IMR-90 (cell line): ENCODE measurements around the gene SIGLEC12. TPM values are rescaled to one million over a fixed set of nuclear protein-coding genes. Genes with fewer than 3 reads are reported as not detected.

ENCODE experiments used
- ATAC-seq: fragments of 200-7000 bp; cut with Tn5 transposase; 2 replicates; pipeline ENCODE4 v1.9.1; 2020; ENCODE audit warnings: low read depth, mild to moderate bottlenecking, moderate library complexity
- BruUV-seq: library from RNA; stranded (reverse); fragments of 400-500 nt; replicated peaks from 2 replicates; lab custom pipeline; 2021; lab: Mats Ljungman, UMichigan
- CTCF ChIA-PET: fragments of 300-600 bp; formaldehyde crosslinking; extraction: SDS; loops from one replicate; lab custom pipeline; 2021; ENCODE audit warnings: antibody characterized with exemption; lab: Yijun Ruan, JAX
- POLR2A ChIA-PET: fragments of 300-600 bp; sonication (Branson Sonifier 250); formaldehyde crosslinking; loops from one replicate; lab custom pipeline; 2022; ENCODE audit warnings: antibody characterized with exemption; ENCODE audit not compliant: unreplicated experiment; lab: Charles Lee
- DNase-seq: peaks from one replicate; pipeline ENCODE4 v3.0.0; 2013
- H2AFZ ChIP-seq: replicated peaks from 2 replicates; pipeline ENCODE3; 2013; ENCODE audit warnings: low read length, mild to moderate bottlenecking; ENCODE audit not compliant: poor library complexity
- H2AK5ac ChIP-seq: 2 replicates; pipeline ENCODE4 v1.6.1; 2013; ENCODE audit warnings: low read depth, low read length, inconsistent platforms
- H2AK9ac ChIP-seq: replicated peaks from 2 replicates; pipeline ENCODE3; 2013; ENCODE audit warnings: mild to moderate bottlenecking, low read depth, low read length, moderate library complexity; ENCODE audit not compliant: poor library complexity
- H2BK120ac ChIP-seq: 2 replicates; pipeline ENCODE4 v1.6.1; 2013; ENCODE audit warnings: low read depth, low read length, inconsistent platforms
- H2BK15ac ChIP-seq: 3 replicates; pipeline ENCODE4 v1.6.1; 2013; ENCODE audit warnings: low read depth, low read length, inconsistent platforms
- H2BK20ac ChIP-seq: 2 replicates; pipeline ENCODE4 v1.6.1; 2013; ENCODE audit warnings: low read depth, mild to moderate bottlenecking, inconsistent platforms, low read length, moderate library complexity
- H2BK5ac ChIP-seq: 2 replicates; pipeline ENCODE4 v1.6.1; 2013; ENCODE audit warnings: mild to moderate bottlenecking, low read depth, low read length, inconsistent platforms; ENCODE audit not compliant: poor library complexity, severe bottlenecking
- H3K14ac ChIP-seq: replicated peaks from 2 replicates; pipeline ENCODE4 v1.6.1; 2013; ENCODE audit warnings: low read depth, low read length, inconsistent platforms
- H3K18ac ChIP-seq: 2 replicates; pipeline ENCODE4 v1.6.1; 2013; ENCODE audit warnings: low read depth, low read length, control low read depth
- H3K23ac ChIP-seq: 2 replicates; pipeline ENCODE4 v1.6.1; 2013; ENCODE audit warnings: low read depth, low read length, inconsistent platforms
- H3K27ac ChIP-seq: 2 replicates; pipeline ENCODE4 v1.5.1; 2013; ENCODE audit warnings: mild to moderate bottlenecking, control low read depth, low read length; ENCODE audit not compliant: insufficient read depth
- H3K27me3 ChIP-seq: 2 replicates; pipeline ENCODE4 v1.6.1; 2013; ENCODE audit warnings: low read length; ENCODE audit not compliant: control insufficient read depth, insufficient read depth
- H3K36me3 ChIP-seq: 2 replicates; pipeline ENCODE4 v1.6.1; 2013; ENCODE audit warnings: low read length, mixed read lengths; ENCODE audit not compliant: control insufficient read depth, insufficient read depth
- H3K4ac ChIP-seq: 2 replicates; pipeline ENCODE4 v1.6.1; 2013; ENCODE audit warnings: low read depth, low read length, inconsistent platforms
- H3K4me1 ChIP-seq: 2 replicates; pipeline ENCODE4 v1.6.1; 2013; ENCODE audit warnings: low read length, mixed read lengths; ENCODE audit not compliant: control insufficient read depth, insufficient read depth
- H3K4me2 ChIP-seq: 2 replicates; pipeline ENCODE4 v1.6.1; 2013; ENCODE audit warnings: low read depth, mild to moderate bottlenecking, control low read depth, low read length, moderate library complexity
- H3K4me3 ChIP-seq: 2 replicates; pipeline ENCODE4 v1.5.1; 2013; ENCODE audit warnings: low read depth, mild to moderate bottlenecking, control low read depth, low read length, moderate library complexity; ENCODE audit not compliant: insufficient read depth
- H3K56ac ChIP-seq: 2 replicates; pipeline ENCODE4 v1.6.1; 2013; ENCODE audit warnings: low read length, inconsistent platforms; ENCODE audit not compliant: insufficient read depth; ENCODE audit errors: extremely low read depth
- H3K79me1 ChIP-seq, 2 experiments: 2 replicates each; pipeline ENCODE4 v1.6.1; 2013; ENCODE audit warnings: low read length in 2 of 2, inconsistent platforms in 1 of 2, low read depth in 1 of 2
- H3K9ac ChIP-seq: 2 replicates; pipeline ENCODE4 v1.6.1; 2013; ENCODE audit warnings: low read depth, low read length, control low read depth
- H3K9me1 ChIP-seq: 2 replicates; pipeline ENCODE4 v1.6.1; 2013; ENCODE audit warnings: low read length, inconsistent platforms; ENCODE audit not compliant: insufficient read depth
- H3K9me3 ChIP-seq: 2 replicates; pipeline ENCODE4 v1.6.1; 2013; ENCODE audit warnings: low read length; ENCODE audit not compliant: control insufficient read depth, insufficient read depth
- H4K20me1 ChIP-seq: 2 replicates; pipeline ENCODE4 v1.6.1; 2013; ENCODE audit warnings: low read length, inconsistent platforms; ENCODE audit not compliant: insufficient read depth
- H4K5ac ChIP-seq: 2 replicates; pipeline ENCODE4 v1.6.1; 2013; ENCODE audit warnings: mild to moderate bottlenecking, low read depth, low read length, control low read depth
- H4K8ac ChIP-seq, 2 experiments: 2 replicates each; pipeline ENCODE4 v1.6.1; 2013; ENCODE audit warnings: low read depth in 2 of 2, low read length in 2 of 2, control low read depth in 1 of 2, inconsistent platforms in 1 of 2
- H4K91ac ChIP-seq: 2 replicates; pipeline ENCODE4 v1.6.1; 2013; ENCODE audit warnings: low read depth, low read length, inconsistent platforms; ENCODE audit not compliant: insufficient read depth
- BHLHE40 ChIP-seq: fragments of 150-350 bp; IDR thresholded peaks from 2 replicates; pipeline ENCODE4 v1.6.1; 2016; ENCODE audit warnings: mild to moderate bottlenecking, low read depth, low read length
- ELK1 ChIP-seq: fragments of 150-350 bp; IDR thresholded peaks from 2 replicates; pipeline ENCODE4 v1.6.1; 2016; ENCODE audit warnings: low read depth, mild to moderate bottlenecking, low read length, moderate library complexity, borderline replicate concordance
- FOS ChIP-seq: fragments of 150-350 bp; IDR thresholded peaks from 2 replicates; pipeline ENCODE4 v1.6.1; 2016; ENCODE audit warnings: low read depth, low read length
- MAFK ChIP-seq: IDR thresholded peaks from 2 replicates; pipeline ENCODE4 v1.6.1; 2012; ENCODE audit warnings: low read depth, low read length, improper control_type of control experiment
- MAZ ChIP-seq: IDR thresholded peaks from 2 replicates; pipeline ENCODE4 v1.6.1; 2012; ENCODE audit warnings: low read depth, mild to moderate bottlenecking, low read length, improper control_type of control experiment, moderate library complexity, borderline replicate concordance
- MXI1 ChIP-seq: IDR thresholded peaks from 2 replicates; pipeline ENCODE4 v1.6.1; 2012; ENCODE audit warnings: low read depth, mild to moderate bottlenecking, low read length, moderate library complexity, borderline replicate concordance
- NFE2L2 ChIP-seq: fragments of 150-350 bp; IDR thresholded peaks from 2 replicates; pipeline ENCODE4 v1.6.1; 2016; ENCODE audit warnings: low read depth, mild to moderate bottlenecking, low read length
- POLR2A ChIP-seq: IDR thresholded peaks from 2 replicates; pipeline ENCODE4 v1.6.1; 2012; ENCODE audit warnings: mild to moderate bottlenecking, low read depth, low read length
- RCOR1 ChIP-seq: IDR thresholded peaks from 2 replicates; pipeline ENCODE4 v1.6.1; 2012; ENCODE audit warnings: mild to moderate bottlenecking, low read length, improper control_type of control experiment; ENCODE audit not compliant: insufficient replicate concordance
- RFX5 ChIP-seq: IDR thresholded peaks from 2 replicates; pipeline ENCODE4 v1.8.0; 2012; ENCODE audit warnings: low read depth, mild to moderate bottlenecking, low read length, moderate library complexity
- SMC3 ChIP-seq: fragments of 150-350 bp; IDR thresholded peaks from 2 replicates; pipeline ENCODE4 v1.6.1; 2016; ENCODE audit warnings: low read depth, mild to moderate bottlenecking, antibody characterized with exemption, low read length, moderate library complexity
- WGBS, 2 experiments: methylation state at CpG; one replicate each; pipeline versions ENCODE4 v1.1.5 to v1.1.7; 2013; ENCODE audit warnings: missing lambda C conversion rate in 2 of 2; ENCODE audit not compliant: insufficient read length in 1 of 2; ENCODE audit errors: extremely low coverage in 2 of 2; 5-methylcytosine and 5-hydroxymethylcytosine counted together
- dilution Hi-C: fragments of 300-500 bp; cut with HindIII; formaldehyde crosslinking; loops from one replicate; pipeline ENCODE4 v1.14.3; 2018; ENCODE audit warnings: low sequenced_read_pairs; ENCODE audit not compliant: unreplicated experiment
- in situ Hi-C: fragments of 300-500 bp; cut with MboI; formaldehyde crosslinking; loops from 3 replicates; pipeline ENCODE4 v1.14.3; 2019; ENCODE audit warnings: low sequenced_read_pairs, inconsistent platforms, mixed read lengths
- intact Hi-C: fragments of 100-400 bp; cut with micrococcal nuclease; formaldehyde crosslinking; loops from 2 replicates; pipeline ENCODE4 v1.10.0; 2022
- polyA plus RNA-seq, 3 experiments: library from polyadenylated mRNA; depleted of rRNA; stranded (reverse); fragments of >200 nt; gene quantifications; 2 replicates each; pipeline ENCODE4 v1.2.3, GENCODE V29; 2012; ENCODE audit warnings: low replicate concordance in 1 of 3
- total RNA-seq: library from RNA; depleted of rRNA; stranded (reverse); fragments of >200 nt; gene quantifications from 2 replicates; pipeline ENCODE4 v1.2.3, GENCODE V29; 2012
- TF ChIP-seq, protein P1 (sequence below): conservative IDR thresholded peaks from 2 replicates; pipeline ENCODE4 v1.5.1; 2012; ENCODE audit warnings: mild to moderate bottlenecking, low read depth, low read length, improper control_type of control experiment

The SIGLEC12 gene
- total and polyA plus RNA-seq, 2 of the 4 experiments (the other 2 are of a cell fraction), result not detected

- H3K4me2 ChIP-seq, result no peak overlapping the region
- no peak overlapping the region for H4K5ac ChIP-seq
- H2BK20ac ChIP-seq, result no peak overlapping the region
- DNase-seq (no peak), ATAC-seq (no peak)
- H4K8ac ChIP-seq, result no peak overlapping the region
- TF ChIP-seq RCOR1, result no peak
- no peak for TF ChIP-seq NFE2L2
- no peak for TF ChIP-seq FOS
- no peak for TF ChIP-seq MAFK
- TF ChIP-seq SMC3, result no peak
- no peak for TF ChIP-seq MXI1
- no peak for TF ChIP-seq BHLHE40
- TF ChIP-seq, protein P1, sequence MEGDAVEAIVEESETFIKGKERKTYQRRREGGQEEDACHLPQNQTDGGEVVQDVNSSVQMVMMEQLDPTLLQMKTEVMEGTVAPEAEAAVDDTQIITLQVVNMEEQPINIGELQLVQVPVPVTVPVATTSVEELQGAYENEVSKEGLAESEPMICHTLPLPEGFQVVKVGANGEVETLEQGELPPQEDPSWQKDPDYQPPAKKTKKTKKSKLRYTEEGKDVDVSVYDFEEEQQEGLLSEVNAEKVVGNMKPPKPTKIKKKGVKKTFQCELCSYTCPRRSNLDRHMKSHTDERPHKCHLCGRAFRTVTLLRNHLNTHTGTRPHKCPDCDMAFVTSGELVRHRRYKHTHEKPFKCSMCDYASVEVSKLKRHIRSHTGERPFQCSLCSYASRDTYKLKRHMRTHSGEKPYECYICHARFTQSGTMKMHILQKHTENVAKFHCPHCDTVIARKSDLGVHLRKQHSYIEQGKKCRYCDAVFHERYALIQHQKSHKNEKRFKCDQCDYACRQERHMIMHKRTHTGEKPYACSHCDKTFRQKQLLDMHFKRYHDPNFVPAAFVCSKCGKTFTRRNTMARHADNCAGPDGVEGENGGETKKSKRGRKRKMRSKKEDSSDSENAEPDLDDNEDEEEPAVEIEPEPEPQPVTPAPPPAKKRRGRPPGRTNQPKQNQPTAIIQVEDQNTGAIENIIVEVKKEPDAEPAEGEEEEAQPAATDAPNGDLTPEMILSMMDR, result no peak
- no peak for TF ChIP-seq MAZ
- TF ChIP-seq ELK1, result no peak
- no peak for TF ChIP-seq POLR2A
- TF ChIP-seq RFX5, result no peak
- H4K20me1 ChIP-seq, result no peaks in the 10 kb centered on the region
- no CpG with 5 or more reads among the region's 3 CpGs for WGBS, 2 experiments
- no peak overlapping the region for H2BK5ac ChIP-seq
- H3K14ac ChIP-seq, result no peak overlapping the region
- peaks cover 2% of the 10 kb centered on the region; the same call in 1 of the 2 replicates for H3K9me3 ChIP-seq
- H3K4ac ChIP-seq, result no peak overlapping the region
- H2AK5ac ChIP-seq, result no peak overlapping the region
- intact Hi-C loops, result no loop called here
- H2AFZ ChIP-seq, result no peak overlapping the region
- H3K79me1 ChIP-seq, result no peaks in the 10 kb centered on the region
- H3K56ac ChIP-seq, result no peak overlapping the region
- H3K18ac ChIP-seq, result no peak overlapping the region
- dilution Hi-C loops, result no loop called here
- no peaks in the 10 kb centered on the region for H3K9me1 ChIP-seq
- no peak overlapping the region for H3K9ac ChIP-seq
- H3K4me1 ChIP-seq, result no peaks in the 10 kb centered on the region
- no peak overlapping the region for H2BK15ac ChIP-seq
- no peak overlapping the region for H4K91ac ChIP-seq
- H3K27ac ChIP-seq, result no peak overlapping the region
- POLR2A ChIA-PET, result no interaction called here
- CTCF ChIA-PET, result interaction anchor here (2.1 kb wide), 1 partner anchor 10 kb away, joined by 8 read pairs; no protein-coding TSS in a partner anchor
- no peak overlapping the region for H3K23ac ChIP-seq
- no peak overlapping the region for H3K4me3 ChIP-seq
- no peaks in the 10 kb centered on the region for H3K36me3 ChIP-seq
- no peak overlapping the region for H2BK120ac ChIP-seq
- in situ Hi-C loops, result no loop called here
- H3K27me3 ChIP-seq, result no peaks in the 10 kb centered on the region
- no TSS peak for BruUV-seq
- no peak overlapping the region for H2AK9ac ChIP-seq
These were observed 4.3 kb upstream of the SIGLEC12 start for GRCh38 chr19:51505904-51506303.
